ENCODE measurements around the gene RRAS2.

RRAS2 gene

DNA sequence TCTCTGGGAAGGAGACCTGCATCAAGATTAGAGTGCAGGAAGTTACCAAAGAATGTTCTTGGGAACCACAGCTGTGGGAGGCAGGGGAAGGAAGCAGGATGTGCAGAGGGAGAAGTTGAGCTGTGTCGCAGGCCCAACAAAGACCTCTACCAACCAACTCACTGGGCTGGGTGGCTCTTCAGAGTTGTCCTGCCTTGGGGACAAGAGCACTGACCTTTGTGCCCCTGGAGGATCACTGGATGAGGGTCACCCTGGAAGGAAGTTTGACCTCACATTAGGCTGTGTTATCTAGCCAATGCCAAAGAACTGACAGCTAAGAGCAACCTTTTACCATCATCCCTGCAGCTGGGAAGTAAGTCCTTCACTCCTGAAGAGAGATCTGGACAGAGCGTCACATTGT lies 130.6 kb downstream of the RRAS2 start:
- DNase-seq, result no peak
